GM12865 (cell line): Measurements from ENCODE around the gene TMEM123.
"Not testable (repeated sequence)": the region's sequence is repeated elsewhere in the genome, so short reads cannot be mapped to it uniquely, and the experiment has no call there.

Experiments used
- DNase-seq: peaks from one replicate; pipeline ENCODE4 v3.0.0; 2010; ENCODE audit warnings: low read depth
- H3K4me3 ChIP-seq: 2 replicates; pipeline ENCODE4 v1.5.1; 2011; ENCODE audit warnings: mild to moderate bottlenecking, low read depth, low read length, control low read depth
- CTCF ChIP-seq: IDR thresholded peaks from 2 replicates; pipeline ENCODE4 v1.5.1; 2011; ENCODE audit warnings: low read length, control low read depth, low read depth, inconsistent platforms; ENCODE audit not compliant: insufficient read depth; ENCODE audit errors: missing control alignments

Gene TMEM123

GRCh38 chr11:102446606-102447005, 6.0 kb downstream of the TMEM123 start:
- TF ChIP-seq CTCF: no peak
- H3K4me3 ChIP-seq: no peak overlapping the region
- DNase-seq: no peak

GRCh38 chr11:102444693-102445092, 7.9 kb downstream of the TMEM123 start:
- not testable (repeated sequence) for DNase-seq, H3K4me3 ChIP-seq

GRCh38 chr11:102444142-102444541, 8.4 kb downstream of the TMEM123 start:
- not testable (repeated sequence) for H3K4me3 ChIP-seq, DNase-seq

- not testable (repeated sequence) for H3K4me3 ChIP-seq, DNase-seq
Observed at GRCh38 chr11:102439063-102439363, 13.6 kb downstream of the TMEM123 start.

GRCh38 chr11:102438311-102439062, 14.1 kb downstream of the TMEM123 start:
- DNase-seq: no peak
- no peak for TF ChIP-seq CTCF
- H3K4me3 ChIP-seq: no peak overlapping the region

DNA sequence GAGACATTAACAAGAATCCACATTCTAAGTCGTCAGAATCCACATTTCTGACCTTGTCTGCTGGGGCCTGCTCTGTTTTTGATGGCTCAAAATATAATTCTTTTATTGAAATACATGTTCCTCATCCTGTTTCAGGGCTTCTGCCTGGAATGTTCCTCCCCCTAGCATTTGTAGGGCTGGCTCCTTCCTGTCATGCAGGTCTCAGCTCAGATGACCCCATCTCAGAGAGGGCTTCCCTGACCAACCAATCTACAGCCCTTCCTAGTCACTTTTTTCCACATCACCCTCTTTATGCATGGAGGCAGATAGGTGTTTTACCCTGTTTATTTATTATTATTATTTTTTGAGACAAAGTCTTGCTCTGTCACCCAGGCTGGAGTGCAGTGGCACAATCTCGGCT, 14.8 kb downstream of the TMEM123 start:
- DNase-seq: no peak
- TF ChIP-seq CTCF: no peak
- no peak overlapping the region for H3K4me3 ChIP-seq

DNA sequence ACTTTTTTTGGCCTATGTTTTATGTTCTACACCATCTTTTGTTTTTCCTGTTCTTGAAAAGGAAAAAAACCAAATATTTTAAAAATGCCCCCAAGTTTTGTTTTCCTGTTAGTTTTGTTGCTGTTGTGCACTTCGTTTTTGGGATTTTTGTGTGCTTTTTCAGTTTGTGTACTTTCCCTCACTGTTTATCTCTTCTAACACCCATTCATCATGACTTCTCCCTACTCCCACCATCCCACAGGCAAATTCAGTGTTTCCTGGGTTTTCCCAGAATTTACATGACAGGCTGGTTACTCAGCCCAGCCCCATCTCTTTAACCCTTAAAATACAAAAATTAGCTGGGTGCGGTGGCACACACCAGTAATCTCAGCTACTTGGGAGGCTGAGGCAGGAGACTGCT, 15.6 kb downstream of the TMEM123 start:
- DNase-seq: no peak
- no peak for TF ChIP-seq CTCF

DNA sequence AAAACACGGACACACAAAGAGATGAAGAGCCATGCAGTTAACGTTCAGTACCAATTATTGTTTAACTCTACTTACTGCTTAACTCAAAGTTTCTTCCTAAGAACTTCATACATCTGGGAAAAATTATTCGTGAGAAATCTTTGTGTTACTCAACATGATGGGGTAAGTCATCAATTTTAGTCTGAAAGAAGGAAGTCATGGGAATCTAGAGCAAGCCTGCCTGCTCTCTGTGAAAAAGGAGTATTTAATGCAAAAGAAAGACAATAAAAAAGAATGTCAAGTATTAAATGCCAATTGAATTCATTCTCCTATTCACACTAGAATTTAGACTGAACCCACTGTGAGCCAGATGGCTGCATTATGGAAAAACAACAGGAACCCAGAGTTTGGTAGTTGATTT, 16.0 kb downstream of the TMEM123 start:
- no peak for TF ChIP-seq CTCF
- no peak for DNase-seq

More for the DNA sequence above, 15.6 kb downstream of the TMEM123 start:
- no peak overlapping the region for H3K4me3 ChIP-seq

More for the DNA sequence above, 16.0 kb downstream of the TMEM123 start:
- H3K4me3 ChIP-seq: no peak overlapping the region
